Measurements from ENCODE around the gene CD38.

DNA sequence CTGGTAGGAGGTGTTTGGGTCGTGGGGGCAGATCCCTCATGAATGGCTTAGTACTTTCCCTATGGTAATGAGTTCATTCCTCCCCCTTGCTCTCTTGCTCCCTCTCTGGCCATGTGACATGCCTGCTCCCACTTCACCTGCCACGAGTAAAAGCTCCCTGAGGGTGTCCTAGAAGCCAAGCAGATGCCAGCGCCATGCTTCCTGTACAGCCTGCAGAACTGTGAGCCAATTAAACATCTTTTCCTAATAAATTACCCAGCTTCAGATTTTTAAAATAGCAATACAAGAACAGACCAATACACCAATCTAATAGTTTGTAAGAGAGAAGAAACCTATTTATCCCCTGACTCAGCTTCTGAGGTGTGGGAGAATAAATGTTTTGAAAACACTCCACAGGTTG, 99.9 kb downstream of the CD38 start:
- TF ChIP-seq POLR2A (IDR thresholded peaks at IDR 0.05; ENCODE audit: low read depth, low read length) (no peak), POLR2AphosphoS5 (IDR thresholded peaks at IDR 0.05; ENCODE audit: low read depth, low read length) (no peak), TAF1 (IDR thresholded peaks at IDR 0.05; ENCODE audit: low read depth, low read length) (no peak)

All from GM12891 (cell line).